Measurements from ENCODE around the gene AFTPH.
A peak's percentile ranks its signal among the peaks of the same experiment; 100 is the strongest.

Gene AFTPH

DNA sequence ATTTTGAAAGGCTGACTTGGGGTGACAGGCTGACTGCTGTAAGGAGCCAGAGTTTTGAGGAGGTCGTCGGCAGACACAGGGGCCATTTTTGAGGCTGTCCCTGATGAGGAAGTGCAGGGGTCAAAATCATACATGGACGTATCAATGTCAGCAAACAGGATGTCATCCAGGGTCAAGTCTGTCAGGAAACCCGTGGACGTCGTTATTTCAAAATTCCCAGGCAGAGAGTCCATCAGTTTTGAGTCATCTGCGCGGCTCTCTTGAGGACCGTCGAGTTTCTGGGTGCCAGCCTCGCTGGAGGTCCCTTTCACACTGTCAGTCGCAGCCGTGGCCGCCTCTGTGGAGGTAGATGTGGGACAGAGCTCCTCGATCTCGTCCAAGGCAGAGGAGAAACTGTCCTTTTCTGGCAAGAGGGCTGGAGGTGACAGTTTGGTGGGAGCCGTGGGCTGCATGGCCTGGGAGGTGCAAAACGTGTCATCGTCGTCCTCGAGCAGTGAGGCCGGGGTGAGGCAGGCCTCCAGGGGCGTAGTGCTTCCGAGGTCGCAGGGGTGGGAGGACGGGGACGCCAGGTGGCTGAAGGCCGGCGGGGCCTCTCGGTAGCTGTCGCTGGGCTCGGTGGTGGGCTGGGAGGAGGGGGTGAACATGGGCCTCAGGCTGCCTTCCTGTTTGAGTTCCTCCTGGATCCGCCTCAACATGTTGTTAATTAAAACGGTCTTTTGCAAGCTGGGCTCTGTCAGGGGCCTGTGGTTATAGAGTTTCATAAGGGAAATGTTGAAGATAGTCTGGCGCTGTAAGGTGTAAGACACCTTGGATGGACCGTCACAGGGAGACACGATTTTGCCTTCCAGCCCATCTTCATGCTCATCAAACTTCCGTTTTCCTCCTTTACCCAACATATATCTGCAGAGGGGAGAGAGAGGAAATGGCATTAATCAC lies 112.1 kb downstream of the AFTPH start:
- TF ChIP-seq, protein P1, sequence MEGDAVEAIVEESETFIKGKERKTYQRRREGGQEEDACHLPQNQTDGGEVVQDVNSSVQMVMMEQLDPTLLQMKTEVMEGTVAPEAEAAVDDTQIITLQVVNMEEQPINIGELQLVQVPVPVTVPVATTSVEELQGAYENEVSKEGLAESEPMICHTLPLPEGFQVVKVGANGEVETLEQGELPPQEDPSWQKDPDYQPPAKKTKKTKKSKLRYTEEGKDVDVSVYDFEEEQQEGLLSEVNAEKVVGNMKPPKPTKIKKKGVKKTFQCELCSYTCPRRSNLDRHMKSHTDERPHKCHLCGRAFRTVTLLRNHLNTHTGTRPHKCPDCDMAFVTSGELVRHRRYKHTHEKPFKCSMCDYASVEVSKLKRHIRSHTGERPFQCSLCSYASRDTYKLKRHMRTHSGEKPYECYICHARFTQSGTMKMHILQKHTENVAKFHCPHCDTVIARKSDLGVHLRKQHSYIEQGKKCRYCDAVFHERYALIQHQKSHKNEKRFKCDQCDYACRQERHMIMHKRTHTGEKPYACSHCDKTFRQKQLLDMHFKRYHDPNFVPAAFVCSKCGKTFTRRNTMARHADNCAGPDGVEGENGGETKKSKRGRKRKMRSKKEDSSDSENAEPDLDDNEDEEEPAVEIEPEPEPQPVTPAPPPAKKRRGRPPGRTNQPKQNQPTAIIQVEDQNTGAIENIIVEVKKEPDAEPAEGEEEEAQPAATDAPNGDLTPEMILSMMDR (IDR thresholded peaks at IDR 0.05; ENCODE audit: low read depth, low read length, missing control alignments) = no peak
- H3K4me3 ChIP-seq (ENCODE audit: low read depth, low read length) = peak overlapping the region; percentile 20; the same call in 1 of the 2 replicates
- DNase-seq (ENCODE audit: low read depth) = peak; percentile 78

DNA sequence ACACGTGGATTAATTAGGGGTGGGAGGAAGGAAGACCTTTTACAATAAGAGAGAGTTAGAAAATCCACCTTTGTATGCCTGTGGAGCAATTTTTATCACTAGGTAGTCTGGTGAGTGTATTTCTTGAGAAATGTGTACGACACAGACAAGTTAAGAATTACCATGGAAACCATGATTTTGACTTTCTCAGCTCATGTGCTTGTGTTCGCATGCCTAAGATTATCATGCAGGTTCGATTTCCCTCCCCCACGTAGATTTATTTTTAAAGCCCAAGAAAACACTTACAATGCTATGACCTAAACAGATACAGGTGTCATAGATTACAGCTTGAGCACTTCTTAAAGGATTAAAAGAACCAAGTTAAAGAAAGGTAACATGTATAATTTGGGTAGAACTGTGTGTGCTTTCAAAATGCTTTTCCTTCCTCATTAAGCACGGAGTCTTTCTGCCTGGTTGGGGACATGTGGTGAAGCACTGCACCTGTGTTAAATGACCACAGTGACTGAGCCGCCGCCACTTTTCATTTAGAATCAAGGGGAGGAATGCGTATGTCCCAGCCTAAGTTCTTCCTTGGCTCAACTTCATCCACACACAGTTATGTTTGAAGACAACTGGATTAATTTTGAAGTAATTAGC lies 113.0 kb downstream of the AFTPH start:
- no peak for DNase-seq (ENCODE audit: low read depth)
- TF ChIP-seq, protein P1 (IDR thresholded peaks at IDR 0.05; ENCODE audit: low read depth, low read length, missing control alignments) = no peak
- peak overlapping the region; percentile 20; the same call in 1 of the 2 replicates for H3K4me3 ChIP-seq (ENCODE audit: low read depth, low read length)

DNA sequence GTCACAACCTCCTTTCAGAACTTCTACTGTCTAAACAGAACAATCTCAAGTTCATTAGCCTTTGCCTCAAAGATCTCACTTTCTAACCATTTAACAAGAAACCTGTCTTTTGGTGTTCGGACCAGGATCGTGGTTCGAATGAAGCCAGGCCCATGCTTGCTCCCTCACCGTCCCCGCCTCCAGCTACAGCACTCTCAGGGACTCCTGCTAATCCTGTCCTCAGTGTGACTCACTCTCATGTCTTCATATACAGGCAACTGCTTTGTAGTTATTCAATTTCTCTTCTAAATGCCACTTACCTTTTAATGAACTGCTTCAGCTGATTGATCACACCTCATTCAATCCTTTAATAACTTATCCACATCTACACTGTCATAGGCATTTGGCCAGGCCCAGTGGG lies 113.8 kb downstream of the AFTPH start:
- no peak for DNase-seq (ENCODE audit: low read depth)
- TF ChIP-seq, protein P1 (IDR thresholded peaks at IDR 0.05; ENCODE audit: low read depth, low read length, missing control alignments) = no peak
- no peak overlapping the region; the same call in 1 of the 2 replicates for H3K4me3 ChIP-seq (ENCODE audit: low read depth, low read length)

DNA sequence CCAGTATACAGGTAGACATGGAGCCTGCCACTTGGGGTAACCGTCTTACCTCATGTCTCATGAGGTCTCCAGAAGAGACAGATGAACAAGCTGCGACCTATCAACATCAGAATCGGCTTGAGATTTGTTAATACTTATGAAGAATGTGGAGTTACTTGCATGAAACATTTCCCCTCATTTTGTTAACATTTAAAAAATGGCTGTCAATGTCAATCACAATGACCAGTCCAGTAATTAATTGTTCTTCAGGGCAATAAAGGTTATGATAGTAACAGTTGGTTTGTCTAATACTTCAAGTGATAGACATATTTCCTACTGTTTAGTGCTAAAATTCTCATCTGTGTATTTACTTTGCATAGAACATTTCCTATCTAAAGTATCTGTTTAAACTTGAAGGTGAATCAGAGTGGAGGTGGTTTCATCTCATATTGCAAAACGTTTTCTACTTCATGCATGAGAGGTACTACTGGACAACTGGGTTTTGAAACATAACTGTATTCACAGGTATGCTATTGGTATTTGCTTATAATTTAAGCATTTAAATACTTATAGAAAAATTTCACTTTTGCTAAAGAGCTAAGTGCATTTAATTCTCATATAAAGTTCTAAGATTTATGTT lies 114.5 kb downstream of the AFTPH start:
- TF ChIP-seq, protein P1 (IDR thresholded peaks at IDR 0.05; ENCODE audit: low read depth, low read length, missing control alignments) = no peak
- H3K4me3 ChIP-seq (ENCODE audit: low read depth, low read length) = no peak overlapping the region
- DNase-seq (ENCODE audit: low read depth) = no peak

DNA sequence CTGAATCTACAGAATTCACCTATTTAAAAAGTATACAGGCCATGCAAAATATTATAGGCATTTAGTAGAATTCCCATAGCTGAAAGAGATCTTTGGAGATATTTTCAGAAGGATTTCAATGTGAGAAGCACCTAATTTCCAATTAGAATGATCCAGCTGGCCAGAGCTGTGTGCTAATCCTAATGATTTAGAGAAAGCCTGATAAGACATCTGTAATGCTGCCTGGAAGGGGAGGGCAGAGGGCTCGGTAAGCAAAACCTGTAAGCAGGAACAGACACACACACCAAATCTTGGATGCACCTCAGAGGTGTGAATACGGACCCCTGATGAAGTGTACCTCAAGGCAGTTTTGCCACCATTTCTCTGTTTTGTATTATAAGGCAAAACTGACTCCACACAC lies 115.6 kb downstream of the AFTPH start:
- TF ChIP-seq, protein P1 (IDR thresholded peaks at IDR 0.05; ENCODE audit: low read depth, low read length, missing control alignments) = no peak
- no peak for DNase-seq (ENCODE audit: low read depth)
- no peak overlapping the region; the same call in 1 of the 2 replicates for H3K4me3 ChIP-seq (ENCODE audit: low read depth, low read length)

DNA sequence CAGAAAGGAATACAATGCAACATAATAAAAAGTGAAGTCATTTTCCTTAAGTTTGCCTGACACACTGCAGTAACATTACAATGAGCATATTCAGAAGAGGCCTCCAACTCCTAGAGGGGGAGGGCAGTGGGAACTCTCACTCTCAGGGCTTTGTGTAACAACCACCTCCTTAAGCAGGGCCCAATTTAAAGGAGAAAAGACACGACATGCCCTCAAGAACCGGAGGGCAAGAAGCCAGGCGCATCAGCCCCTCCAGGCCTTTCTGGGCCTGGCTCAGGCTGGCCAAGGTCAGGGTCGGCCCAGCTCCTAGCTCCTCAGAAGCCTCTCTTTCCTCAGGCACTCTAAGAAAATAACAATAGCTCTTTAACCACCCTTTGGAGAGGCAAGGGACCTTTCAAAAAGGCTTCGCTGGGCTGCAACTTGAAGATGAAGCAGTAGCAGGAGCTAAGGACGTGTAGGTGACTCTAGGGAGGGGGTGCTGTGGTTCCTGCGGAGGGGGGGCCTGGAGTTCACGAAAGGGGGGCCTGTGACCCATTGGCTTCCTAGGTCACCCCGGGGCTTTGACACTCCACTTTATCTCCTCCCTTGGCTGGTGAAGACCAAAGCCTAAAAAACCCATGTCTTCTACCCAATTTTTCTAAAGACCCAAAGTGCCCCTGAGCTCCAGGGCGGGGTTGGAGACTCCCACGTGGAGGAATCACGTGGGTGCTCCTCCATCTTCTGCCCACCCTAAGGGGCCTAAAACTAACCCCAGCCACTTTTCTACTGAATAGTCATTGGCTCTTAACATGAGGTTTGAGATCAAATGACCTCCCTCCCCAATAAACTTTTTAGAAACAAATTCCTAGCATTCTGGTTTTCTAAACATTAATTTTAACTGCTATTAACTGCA lies 116.3 kb downstream of the AFTPH start:
- no peak for DNase-seq (ENCODE audit: low read depth)
- TF ChIP-seq, protein P1 (IDR thresholded peaks at IDR 0.05; ENCODE audit: low read depth, low read length, missing control alignments) = no peak
- peak overlapping the region; percentile 2; the same call in 1 of the 2 replicates for H3K4me3 ChIP-seq (ENCODE audit: low read depth, low read length)

Data from GM12864 (cell line).